Adrenal gland (tissue), 12 donors: ENCODE data around the gene PPP1R14D. TPM values are rescaled to one million over a fixed set of nuclear protein-coding genes. Genes with fewer than 3 reads are reported as not detected.

Source experiments
- DNase-seq, 7 donors: peaks; one replicate each; pipeline ENCODE4 v3.0.0-alpha.2; 2019 to 2020
- H3K27ac ChIP-seq, 5 donors: fragments of 200-600 bp; sonication (generic) in 4 of 5; 1 replicate in 3 of 5; 2 replicates in 2 of 5; pipeline versions ENCODE4 v1.5.1 to v1.8.0; 2016 to 2020; ENCODE audit warnings: mild to moderate bottlenecking in 1 of 5
- H3K27me3 ChIP-seq: fragments of 200-600 bp; 2 replicates; pipeline ENCODE4 v1.8.0; 2021
- H3K36me3 ChIP-seq, 2 donors: fragments of 200-600 bp; replicated peaks in 1 of 2; 1 replicate in 1 of 2; 2 replicates in 1 of 2; pipeline versions ENCODE4 v1.5.1 to v1.8.0; 2018 to 2022
- H3K4me1 ChIP-seq, 2 donors: fragments of 200-600 bp; replicated peaks in 1 of 2; 1 replicate in 1 of 2; 2 replicates in 1 of 2; pipeline versions ENCODE4 v1.5.1 to v1.8.0; 2018 to 2021
- H3K4me3 ChIP-seq, 4 donors: fragments of 200-600 bp; sonication (generic) in 3 of 4; one replicate each; pipeline ENCODE4 v1.5.1; 2016 to 2018
- H3K9me3 ChIP-seq, 3 donors: fragments of 200-600 bp; sonication (generic) in 1 of 3; replicated peaks in 1 of 3; 1 replicate in 2 of 3; 2 replicates in 1 of 3; pipeline versions ENCODE4 v1.5.1 to v1.8.0; 2016 to 2021
- POLR2A ChIP-seq, 2 donors: fragments of 450-650 bp; IDR thresholded peaks; one replicate each; pipeline ENCODE4 v1.6.1; 2017; ENCODE audit warnings: antibody characterized with exemption in 2 of 2, mild to moderate bottlenecking in 2 of 2, moderate library complexity in 1 of 2
- WGBS, 4 donors: extraction: QIAGEN DNeasy Blood & Tissue Kit in 2 of 4; methylation state at CpG; one replicate each; pipeline versions ENCODE4 v1.1.5 to v1.1.7; 2013 to 2017; 5-methylcytosine and 5-hydroxymethylcytosine counted together
- intact Hi-C, 2 donors: fragments of 100-400 bp; cut with DNase I; formaldehyde crosslinking; loops; one replicate each; pipeline versions ENCODE4 v1.14.1 to v1.15.0; 2022 to 2023
- polyA plus RNA-seq, 3 donors: library from polyadenylated mRNA; stranded (reverse); fragments of 200-250 nt in 2 of 3; fragments of 350-450 nt in 1 of 3; fragmentation: Illumina TruSeq in 1 of 3; extraction: RNeasy Lipid Tissue Mini Kit (QIAGEN cat#74804) in 1 of 3; gene quantifications; one replicate each; pipeline ENCODE4 v1.2.3, GENCODE V29; 2013 to 2014
- total RNA-seq, 9 donors: library from RNA; depleted of rRNA in 4 of 9; stranded (reverse); fragments of >200 nt in 4 of 9; fragments of 120-200 nt in 1 of 9; fragmentation: NEBNext Ultra II Directional in 1 of 9; extraction: Animal tissue kit (Norgen Biotek cat#: 25700) in 1 of 9; gene quantifications; one replicate each; pipeline versions ENCODE4 v1.1.0 to v1.2.4, GENCODE V29; 2013 to 2023
- TF ChIP-seq, protein P1 (sequence below), 6 experiments: fragments of 450-650 bp in 4 of 6; fragments of 200-600 bp in 2 of 6; sonication (generic) in 1 of 6; IDR thresholded peaks; 1 replicate in 5 of 6; 2 replicates in 1 of 6; pipeline versions ENCODE4 v1.5.1 to v1.8.0; 2016 to 2021; ENCODE audit warnings: antibody characterized with exemption in 6 of 6, mild to moderate bottlenecking in 2 of 6, moderate library complexity in 1 of 6
- donor health status: healthy with polysubstance abuse.
- donor health status: Bipolar disorder and iron deficiency.
- donor health status: DM: yes; HTN: yes; CAD: no.
- donor health status: DM: no; HTN: no; CAD: no.
- donor health status: DM: no; HTN: no; CAD: no.
- donor health status: DM: yes; HTN: yes; CAD: no.

The PPP1R14D gene
- total and polyA plus RNA-seq, 12 donors = not detected

DNA sequence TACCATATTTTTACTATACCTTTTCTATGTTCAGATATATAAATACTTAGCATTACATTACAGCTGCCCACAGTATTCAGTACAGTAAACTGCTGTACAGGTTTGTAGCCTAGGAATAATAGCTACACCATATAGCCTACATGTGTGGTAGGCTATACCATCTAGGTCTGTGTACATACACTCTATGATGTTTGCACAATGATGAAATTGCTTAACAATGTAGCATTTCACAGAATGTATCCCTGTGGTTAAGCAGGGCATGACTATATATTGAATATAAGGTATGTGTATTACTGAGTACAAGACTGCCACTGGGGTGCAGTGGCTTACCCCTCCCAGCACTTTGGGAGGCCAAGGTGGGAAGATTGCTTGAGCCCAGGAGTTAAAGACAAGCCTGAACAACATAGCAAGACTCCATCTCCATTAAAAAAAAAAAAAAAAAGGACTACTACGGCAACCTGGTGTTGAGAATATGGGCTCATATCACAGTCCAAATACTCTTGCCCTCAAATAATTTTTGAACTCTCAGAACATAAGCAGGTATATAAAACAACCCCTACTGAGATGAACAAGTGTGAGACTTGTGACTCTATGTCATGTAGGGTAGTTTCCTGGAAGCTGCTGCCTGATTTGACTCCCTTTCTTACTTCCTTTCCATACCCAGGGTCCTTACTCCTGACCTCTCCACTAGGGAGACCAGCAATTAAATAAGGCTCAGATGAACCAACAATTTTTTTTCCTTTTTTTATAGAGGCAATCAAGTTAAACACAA lies 4.8 kb downstream of the PPP1R14D start:
- 71 to 90% (median 77%) methylated on average over 1 of the region's 1 CpG for WGBS, 4 donors
- H3K36me3 ChIP-seq = no peaks in the 10 kb centered on the region
- no peak for DNase-seq
- intact Hi-C loops = no loop called here
- H3K27ac ChIP-seq = no peak overlapping the region
- no peak overlapping the region for H3K4me3 ChIP-seq
- no peaks in the 10 kb centered on the region for H3K9me3 ChIP-seq
- no peaks in the 10 kb centered on the region for H3K27me3 ChIP-seq
- TF ChIP-seq POLR2A (IDR thresholded peaks at IDR 0.05) = no peak
- TF ChIP-seq, protein P1, sequence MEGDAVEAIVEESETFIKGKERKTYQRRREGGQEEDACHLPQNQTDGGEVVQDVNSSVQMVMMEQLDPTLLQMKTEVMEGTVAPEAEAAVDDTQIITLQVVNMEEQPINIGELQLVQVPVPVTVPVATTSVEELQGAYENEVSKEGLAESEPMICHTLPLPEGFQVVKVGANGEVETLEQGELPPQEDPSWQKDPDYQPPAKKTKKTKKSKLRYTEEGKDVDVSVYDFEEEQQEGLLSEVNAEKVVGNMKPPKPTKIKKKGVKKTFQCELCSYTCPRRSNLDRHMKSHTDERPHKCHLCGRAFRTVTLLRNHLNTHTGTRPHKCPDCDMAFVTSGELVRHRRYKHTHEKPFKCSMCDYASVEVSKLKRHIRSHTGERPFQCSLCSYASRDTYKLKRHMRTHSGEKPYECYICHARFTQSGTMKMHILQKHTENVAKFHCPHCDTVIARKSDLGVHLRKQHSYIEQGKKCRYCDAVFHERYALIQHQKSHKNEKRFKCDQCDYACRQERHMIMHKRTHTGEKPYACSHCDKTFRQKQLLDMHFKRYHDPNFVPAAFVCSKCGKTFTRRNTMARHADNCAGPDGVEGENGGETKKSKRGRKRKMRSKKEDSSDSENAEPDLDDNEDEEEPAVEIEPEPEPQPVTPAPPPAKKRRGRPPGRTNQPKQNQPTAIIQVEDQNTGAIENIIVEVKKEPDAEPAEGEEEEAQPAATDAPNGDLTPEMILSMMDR (IDR thresholded peaks at IDR 0.05) = no peak
- no peaks in the 10 kb centered on the region for H3K4me1 ChIP-seq

DNA sequence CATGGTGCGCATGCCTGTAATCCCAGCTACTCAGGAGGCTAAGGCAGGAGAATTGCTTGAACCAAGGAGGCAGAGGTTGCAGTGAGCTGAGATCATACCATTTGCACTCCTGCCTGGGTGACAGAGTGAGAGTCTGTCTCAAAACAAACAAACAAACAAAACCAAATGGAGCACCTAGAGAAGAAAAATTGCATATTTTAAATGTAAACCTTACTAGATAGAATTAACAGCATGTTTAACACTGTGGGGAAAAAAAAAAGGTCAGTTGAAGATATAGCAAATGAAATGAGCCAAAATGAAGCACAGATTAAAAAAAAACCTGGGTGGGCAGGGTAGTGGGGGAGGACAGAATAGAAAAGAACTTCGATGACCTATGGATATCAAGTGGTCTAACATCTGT lies 7.3 kb downstream of the PPP1R14D start:
- Histone ChIP-seq H3K9me3 (no peaks in the 10 kb centered on the region), H3K27me3 (no peaks in the 10 kb centered on the region), H3K36me3 (no peaks in the 10 kb centered on the region), H3K4me1 (no peaks in the 10 kb centered on the region), H3K27ac (no peak overlapping the region), H3K4me3 (no peak overlapping the region)
- DNase-seq = no peak
- intact Hi-C loops = no loop called here
- 85 to 97% (median 93%) methylated on average over 2 of the region's 2 CpGs for WGBS, 4 donors
- TF ChIP-seq, protein P1 (IDR thresholded peaks at IDR 0.05) = no peak
- no peak for TF ChIP-seq POLR2A (IDR thresholded peaks at IDR 0.05)

- H3K4me3 ChIP-seq = no peak overlapping the region
- H3K9me3 ChIP-seq = no peaks in the 10 kb centered on the region
- WGBS, 4 donors = 54 to 70% (median 61%) methylated on average over 7 of the region's 7 CpGs
- intact Hi-C loops = no loop called here
- no peak overlapping the region for H3K27ac ChIP-seq
- no peaks in the 10 kb centered on the region for H3K27me3 ChIP-seq
- no peaks in the 10 kb centered on the region for H3K4me1 ChIP-seq
- DNase-seq = no peak
- H3K36me3 ChIP-seq = no peaks in the 10 kb centered on the region
- TF ChIP-seq, protein P1 (IDR thresholded peaks at IDR 0.05) = no peak
- no peak for TF ChIP-seq POLR2A (IDR thresholded peaks at IDR 0.05)
Observed at GRCh38 chr15:40819048-40819447, 9.5 kb downstream of the PPP1R14D start.

DNA sequence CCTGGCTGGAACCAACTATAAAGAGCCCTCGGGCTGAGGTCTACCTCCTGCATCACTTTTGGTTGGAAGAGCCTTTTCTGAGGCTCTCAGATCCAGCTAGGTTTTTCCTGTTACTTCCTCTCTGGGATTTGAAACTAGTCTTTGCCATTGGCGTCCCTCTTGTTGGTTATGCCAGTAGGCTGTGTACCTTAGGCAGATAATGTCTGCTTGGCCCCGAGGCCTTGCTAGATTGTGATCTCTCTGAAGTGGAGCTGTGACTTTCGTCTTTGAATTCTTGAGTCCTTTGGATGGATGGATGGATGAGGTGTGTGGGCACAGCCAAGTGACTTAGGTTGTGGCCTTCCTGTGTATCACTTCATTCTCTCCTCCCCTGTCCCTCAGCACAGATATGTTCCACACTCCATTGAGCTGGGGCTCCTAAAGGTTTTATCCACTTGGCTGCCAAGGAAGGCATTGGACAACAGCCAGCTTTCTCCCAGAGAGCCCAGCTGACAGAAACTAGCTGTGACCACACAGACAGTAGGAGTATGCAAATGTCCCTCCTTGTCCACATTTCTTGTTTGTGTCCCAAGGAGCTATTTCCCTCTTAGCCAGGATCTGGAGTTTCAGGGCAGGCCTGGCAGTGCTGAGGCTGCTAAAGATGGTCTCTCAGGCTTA lies 13.3 kb downstream of the PPP1R14D start:
- intact Hi-C loops = no loop called here
- DNase-seq = peak in 5 of 7 donors; percentile 43 to 67 (median 57)
- Histone ChIP-seq H3K4me1 (no peaks in the 10 kb centered on the region), H3K27me3 (no peaks in the 10 kb centered on the region), H3K27ac (no peak overlapping the region), H3K4me3 (no peak overlapping the region), H3K9me3 (no peaks in the 10 kb centered on the region), H3K36me3 (peaks cover 0 to 21% of the 10 kb centered on the region in 2 donors)
- TF ChIP-seq, protein P1 (IDR thresholded peaks at IDR 0.05) = no peak
- TF ChIP-seq POLR2A (IDR thresholded peaks at IDR 0.05) = no peak
- 84 to 95% (median 93%) methylated on average over 4 of the region's 4 CpGs for WGBS, 4 donors
